Measurements from ENCODE around the gene DUSP12.

GRCh38 chr1:161720956-161721737 is 28.4 kb upstream of the DUSP12 start, which contains the start of gene FCRLB:
- TF ChIP-seq EZH2 (IDR thresholded peaks at IDR 0.05; ENCODE audit: insufficient read depth, poor library complexity, severe bottlenecking), result no peak
- TF ChIP-seq EZH2phosphoT487 (IDR thresholded peaks at IDR 0.05; ENCODE audit: insufficient read depth, low read depth), result no peak
